ENCODE measurements around the gene DOK7. TPM values are rescaled to one million over a fixed set of nuclear protein-coding genes. Genes with fewer than 3 reads are reported as not detected.

Gene DOK7
- total RNA-seq, 5 donors from 2014 or later (not counting 1 experiment from before 2014, with no cell fraction given) = 0.22 to 0.58 (median 0.36) TPM; not detected in 2

DNA sequence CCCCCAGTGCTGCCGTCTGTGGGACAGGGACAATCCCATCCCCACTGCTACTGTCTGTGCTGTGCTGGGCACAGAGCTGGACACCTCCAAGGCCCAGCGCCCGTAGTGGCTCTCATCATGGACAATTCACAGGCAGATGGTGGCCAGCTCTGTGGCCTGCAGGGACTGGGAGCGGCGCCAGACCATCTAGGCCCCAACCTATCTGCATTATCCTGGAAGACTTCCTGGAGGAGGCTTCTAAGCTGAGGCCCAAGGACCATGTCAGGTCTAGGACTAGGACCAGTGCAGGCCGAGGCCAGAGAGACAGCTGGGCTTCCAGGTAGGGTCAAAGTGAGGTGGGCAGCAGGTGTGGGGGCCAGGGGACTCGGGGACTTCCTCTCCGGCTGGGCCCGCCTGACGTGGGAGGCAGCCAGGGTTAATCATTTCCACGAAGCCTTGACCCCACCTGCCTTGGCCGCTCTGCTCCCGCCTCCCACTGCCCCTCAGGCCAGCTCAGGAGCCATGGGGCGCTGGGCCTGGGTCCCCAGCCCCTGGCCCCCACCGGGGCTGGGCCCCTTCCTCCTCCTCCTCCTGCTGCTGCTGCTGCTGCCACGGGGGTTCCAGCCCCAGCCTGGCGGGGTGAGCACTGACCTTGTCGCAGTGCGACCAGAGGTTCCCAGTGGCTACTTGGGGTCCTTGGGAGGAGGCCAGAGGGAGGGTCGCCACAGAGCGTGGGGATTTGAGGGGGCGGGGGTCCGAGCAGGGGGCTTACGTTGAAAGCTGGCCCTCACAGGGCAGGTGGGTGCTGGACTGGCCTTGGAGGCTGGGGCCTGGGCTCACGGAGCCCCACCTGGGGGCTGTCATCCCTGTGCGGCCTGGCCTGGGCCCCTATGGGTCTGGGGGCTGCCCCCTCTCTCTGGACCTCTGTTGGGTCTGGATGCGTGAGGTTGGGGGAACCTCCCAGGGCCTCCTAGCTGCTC lies 21.3 kb upstream of the DOK7 start, which contains the start of gene HGFAC:
Gene HGFAC (plus strand): TSS at position 468 of the 959 bp plus-strand sequence. CDS start 34 bp downstream, at position 502.
- H3K4me3 Mint-ChIP-seq = no peak within 1 kb of the TSS
- H3K27me3 Mint-ChIP-seq = no peaks in the 10 kb centered on the region
- Histone ChIP-seq H3K36me3 (ENCODE audit: control insufficient read depth in 2 of 2, extremely low read depth in 1 of 2, insufficient read depth in 1 of 2, low read length in 1 of 2) (no peaks in the 10 kb centered on the region), H3K9me3 (no peaks in the 10 kb centered on the region), H3K27ac (ENCODE audit: low read length) (no peak within 1 kb of the TSS), H3K4me1 (ENCODE audit: control insufficient read depth in 1 of 2, extremely low read depth in 1 of 2, insufficient read depth in 2 of 2, low read length in 2 of 2) (peaks cover 2 to 13% of the 10 kb centered on the region in 2 experiments), H3K27me3 (replicated peaks in 1 of 2; ENCODE audit: control insufficient read depth in 2 of 2, extremely low read depth in 1 of 2, insufficient read depth in 2 of 2, low read length in 1 of 2) (peaks cover 0 to 17% of the 10 kb centered on the region in 2 experiments), H3K4me3 (ENCODE audit: control insufficient read depth in 1 of 2, extremely low read depth in 1 of 2, low read length in 1 of 2) (no peak within 1 kb of the TSS)
- no peaks in the 10 kb centered on the region for H3K9me3 Mint-ChIP-seq
- no peak within 1 kb of the TSS for H3K27ac Mint-ChIP-seq
- 83% methylated on average over 13 of the region's 27 CpGs for WGBS (ENCODE audit: insufficient coverage)
- ATAC-seq (replicated peaks in 1 of 4) = no peak
- no peak for DNase-seq
- POLR2A ChIA-PET = no interaction called here
- H3K4me1 Mint-ChIP-seq = no peaks in the 10 kb centered on the region
- H3K36me3 Mint-ChIP-seq = no peaks in the 10 kb centered on the region
- CTCF ChIA-PET = no interaction called here

- ChIA-PET POLR2A (no interaction called here), CTCF (no interaction called here)
- peaks cover 2 to 13% of the 10 kb centered on the region in 2 experiments for H3K4me1 ChIP-seq (ENCODE audit: control insufficient read depth in 1 of 2, extremely low read depth in 1 of 2, insufficient read depth in 2 of 2, low read length in 2 of 2)
- no peak overlapping the region for H3K4me3 ChIP-seq (ENCODE audit: control insufficient read depth in 1 of 2, extremely low read depth in 1 of 2, low read length in 1 of 2)
- 93% methylated on average over 8 of the region's 14 CpGs for WGBS (ENCODE audit: insufficient coverage)
- Mint-ChIP-seq H3K4me1 (no peaks in the 10 kb centered on the region), H3K9me3 (no peaks in the 10 kb centered on the region), H3K36me3 (no peaks in the 10 kb centered on the region), H3K27me3 (no peaks in the 10 kb centered on the region), H3K4me3 (no peak overlapping the region), H3K27ac (no peak overlapping the region)
- no peaks in the 10 kb centered on the region for H3K9me3 ChIP-seq
- H3K27ac ChIP-seq (ENCODE audit: low read length) = no peak overlapping the region
- peaks cover 0 to 17% of the 10 kb centered on the region in 2 experiments for H3K27me3 ChIP-seq (replicated peaks in 1 of 2; ENCODE audit: control insufficient read depth in 2 of 2, extremely low read depth in 1 of 2, insufficient read depth in 2 of 2, low read length in 1 of 2)
- no peak for ATAC-seq (replicated peaks in 1 of 4)
- no peak for DNase-seq
- no peaks in the 10 kb centered on the region for H3K36me3 ChIP-seq (ENCODE audit: control insufficient read depth in 2 of 2, extremely low read depth in 1 of 2, insufficient read depth in 1 of 2, low read length in 1 of 2)
Measured at GRCh38 chr4:3442460-3442958, 20.6 kb upstream of the DOK7 start.

GRCh38 chr4:3442959-3443749 lies 20.0 kb upstream of the DOK7 start:
- H3K27me3 Mint-ChIP-seq = no peaks in the 10 kb centered on the region

GRCh38 chr4:3443750-3444309 lies 19.3 kb upstream of the DOK7 start:
- no peaks in the 10 kb centered on the region for H3K9me3 Mint-ChIP-seq
- WGBS (ENCODE audit: insufficient coverage) = 68% methylated on average over 17 of the region's 17 CpGs
- no peak overlapping the region for H3K4me3 Mint-ChIP-seq
- H3K4me1 Mint-ChIP-seq = no peaks in the 10 kb centered on the region
- no peak overlapping the region for H3K27ac ChIP-seq (ENCODE audit: low read length)
- peaks cover 2 to 13% of the 10 kb centered on the region in 2 experiments for H3K4me1 ChIP-seq (ENCODE audit: control insufficient read depth in 1 of 2, extremely low read depth in 1 of 2, insufficient read depth in 2 of 2, low read length in 2 of 2)
- H3K27ac Mint-ChIP-seq = no peak overlapping the region
- no peak for ATAC-seq (replicated peaks in 1 of 4)
- CTCF ChIA-PET = interaction anchor here (0.5 to 1.6 kb wide), 5 partner anchors 90 to 919 kb away, joined by 3 to 4 read pairs (median 3); no protein-coding TSS in a partner anchor
- H3K4me3 ChIP-seq (ENCODE audit: control insufficient read depth in 1 of 2, extremely low read depth in 1 of 2, low read length in 1 of 2) = no peak overlapping the region
- no peaks in the 10 kb centered on the region for H3K36me3 Mint-ChIP-seq
- no peaks in the 10 kb centered on the region for H3K9me3 ChIP-seq
- no peaks in the 10 kb centered on the region for H3K36me3 ChIP-seq (ENCODE audit: control insufficient read depth in 2 of 2, extremely low read depth in 1 of 2, insufficient read depth in 1 of 2, low read length in 1 of 2)
- POLR2A ChIA-PET = no interaction called here
- peaks cover 0 to 18% of the 10 kb centered on the region in 2 experiments for H3K27me3 ChIP-seq (replicated peaks in 1 of 2; ENCODE audit: control insufficient read depth in 2 of 2, extremely low read depth in 1 of 2, insufficient read depth in 2 of 2, low read length in 1 of 2)
- H3K27me3 Mint-ChIP-seq = no peaks in the 10 kb centered on the region
- no peak for DNase-seq

More at GRCh38 chr4:3442959-3443749, 20.0 kb upstream of the DOK7 start:
- ATAC-seq (replicated peaks in 1 of 4) (peak; percentile 63 to 83 (median 73)), DNase-seq (peak; percentile 20 to 81 (median 57))
- H3K36me3 ChIP-seq (ENCODE audit: control insufficient read depth in 2 of 2, extremely low read depth in 1 of 2, insufficient read depth in 1 of 2, low read length in 1 of 2) = no peaks in the 10 kb centered on the region
- no peaks in the 10 kb centered on the region for H3K4me1 Mint-ChIP-seq
- H3K27ac ChIP-seq (ENCODE audit: low read length) = no peak overlapping the region
- no peak overlapping the region for H3K4me3 ChIP-seq (ENCODE audit: control insufficient read depth in 1 of 2, extremely low read depth in 1 of 2, low read length in 1 of 2)
- no peaks in the 10 kb centered on the region for H3K9me3 Mint-ChIP-seq
- no peaks in the 10 kb centered on the region for H3K9me3 ChIP-seq
- ChIA-PET CTCF (interaction anchor here (0.5 to 1.6 kb wide), 6 partner anchors 90 to 919 kb away, joined by 3 to 4 read pairs (median 3); no protein-coding TSS in a partner anchor), POLR2A (no interaction called here)
- no peak overlapping the region for H3K27ac Mint-ChIP-seq
- peaks cover 2 to 13% of the 10 kb centered on the region in 2 experiments for H3K4me1 ChIP-seq (ENCODE audit: control insufficient read depth in 1 of 2, extremely low read depth in 1 of 2, insufficient read depth in 2 of 2, low read length in 2 of 2)
- H3K27me3 ChIP-seq (replicated peaks in 1 of 2; ENCODE audit: control insufficient read depth in 2 of 2, extremely low read depth in 1 of 2, insufficient read depth in 2 of 2, low read length in 1 of 2) = peaks cover 0 to 17% of the 10 kb centered on the region in 2 experiments
- no peaks in the 10 kb centered on the region for H3K36me3 Mint-ChIP-seq
- 35% methylated on average over 23 of the region's 36 CpGs for WGBS (ENCODE audit: insufficient coverage)
- no peak overlapping the region for H3K4me3 Mint-ChIP-seq

GRCh38 chr4:3444351-3445110 lies 18.6 kb upstream of the DOK7 start:
- peaks cover 2 to 13% of the 10 kb centered on the region in 2 experiments for H3K4me1 ChIP-seq (ENCODE audit: control insufficient read depth in 1 of 2, extremely low read depth in 1 of 2, insufficient read depth in 2 of 2, low read length in 2 of 2)
- Mint-ChIP-seq H3K36me3 (no peaks in the 10 kb centered on the region), H3K9me3 (no peaks in the 10 kb centered on the region), H3K4me3 (no peak overlapping the region), H3K4me1 (no peaks in the 10 kb centered on the region), H3K27me3 (no peaks in the 10 kb centered on the region), H3K27ac (no peak overlapping the region)
- ATAC-seq (replicated peaks in 1 of 4) (no peak), DNase-seq (no peak)
- H3K36me3 ChIP-seq (ENCODE audit: control insufficient read depth in 2 of 2, extremely low read depth in 1 of 2, insufficient read depth in 1 of 2, low read length in 1 of 2) = no peaks in the 10 kb centered on the region
- H3K27ac ChIP-seq (ENCODE audit: low read length) = no peak overlapping the region
- H3K4me3 ChIP-seq (ENCODE audit: control insufficient read depth in 1 of 2, extremely low read depth in 1 of 2, low read length in 1 of 2) = no peak overlapping the region
- peaks cover 0 to 25% of the 10 kb centered on the region in 2 experiments for H3K27me3 ChIP-seq (replicated peaks in 1 of 2; ENCODE audit: control insufficient read depth in 2 of 2, extremely low read depth in 1 of 2, insufficient read depth in 2 of 2, low read length in 1 of 2)
- ChIA-PET POLR2A (no interaction called here), CTCF (interaction anchor here in 1 of 2 donors (1.6 kb wide), 1 partner anchor 98 kb away, joined by 4 read pairs; no protein-coding TSS in a partner anchor)
- no peaks in the 10 kb centered on the region for H3K9me3 ChIP-seq
- WGBS (ENCODE audit: insufficient coverage) = 87% methylated on average over 51 of the region's 56 CpGs

Data from T-cell (primary cell).